ENCODE data around the gene HSD17B13. TPM values are rescaled to one million over a fixed set of nuclear protein-coding genes. Genes with fewer than 3 reads are reported as not detected.
"Not testable (repeated sequence)": the region's sequence is repeated elsewhere in the genome, so short reads cannot be mapped to it uniquely, and the experiment has no call there.

HSD17B13 gene
- total RNA-seq, 1 experiment from 2014 or later, result 0.14 TPM

- Mint-ChIP-seq H3K36me3 (ENCODE audit: insufficient read depth, unreplicated experiment) (no peaks in the 10 kb centered on the region), H3K4me3 (ENCODE audit: unreplicated experiment) (no peak overlapping the region), H3K9me3 (ENCODE audit: unreplicated experiment) (no peaks in the 10 kb centered on the region), H3K4me1 (ENCODE audit: low read depth, unreplicated experiment) (peaks cover 7% of the 10 kb centered on the region), H3K27ac (ENCODE audit: unreplicated experiment) (no peak overlapping the region), H3K27me3 (ENCODE audit: insufficient read depth, unreplicated experiment) (no peaks in the 10 kb centered on the region)
- intact Hi-C loops (cut with micrococcal nuclease; ENCODE audit: unreplicated experiment), result no loop called here
- no peak for TF ChIP-seq CTCF (IDR thresholded peaks at IDR 0.05; ENCODE audit: insufficient read depth in 1 of 2, low read depth in 1 of 2, low read length in 1 of 2, severe bottlenecking in 1 of 2, unreplicated experiment in 1 of 2)
- H3K4me1 ChIP-seq, result peaks cover 8% of the 10 kb centered on the region
- ChIA-PET CTCF (no interaction called here), POLR2A (no interaction called here)
- no peaks in the 10 kb centered on the region for H3K9me3 ChIP-seq
- DNase-seq, result peak in 1 of 2 experiments; percentile 8
- no peak overlapping the region for H3K4me3 ChIP-seq (ENCODE audit: low read depth, low read length)
- no peaks in the 10 kb centered on the region for H3K36me3 ChIP-seq (ENCODE audit: control insufficient read depth, insufficient read depth, low read length)
- H3K27me3 ChIP-seq (replicated peaks; ENCODE audit: control insufficient read depth, insufficient read depth, low read length), result no peaks in the 10 kb centered on the region
- no TSS peak for BruUV-seq (replicated peaks)
These were observed 17.8 kb downstream of the HSD17B13 start for GRCh38 chr4:87304745-87305432.

GRCh38 chr4:87299898-87300297 is 22.8 kb downstream of the HSD17B13 start:
- Mint-ChIP-seq H3K4me1 (ENCODE audit: low read depth, unreplicated experiment) (no peaks in the 10 kb centered on the region), H3K27me3 (ENCODE audit: insufficient read depth, unreplicated experiment) (no peaks in the 10 kb centered on the region)
- CTCF ChIA-PET, result no interaction called here

GRCh38 chr4:87298362-87298761 is 24.3 kb downstream of the HSD17B13 start:
- POLR2A ChIA-PET, result no interaction called here
- Histone ChIP-seq H3K4me1 (no peaks in the 10 kb centered on the region), H3K4me3 (ENCODE audit: low read depth, low read length) (no peak overlapping the region), H3K36me3 (ENCODE audit: control insufficient read depth, insufficient read depth, low read length) (no peaks in the 10 kb centered on the region), H3K9me3 (no peaks in the 10 kb centered on the region), H3K27me3 (replicated peaks; ENCODE audit: control insufficient read depth, insufficient read depth, low read length) (no peaks in the 10 kb centered on the region)
- Mint-ChIP-seq H3K27me3 (ENCODE audit: insufficient read depth, unreplicated experiment) (no peaks in the 10 kb centered on the region), H3K4me3 (ENCODE audit: unreplicated experiment) (no peak overlapping the region), H3K27ac (ENCODE audit: unreplicated experiment) (no peak overlapping the region), H3K36me3 (ENCODE audit: insufficient read depth, unreplicated experiment) (no peaks in the 10 kb centered on the region), H3K4me1 (ENCODE audit: low read depth, unreplicated experiment) (no peaks in the 10 kb centered on the region), H3K9me3 (ENCODE audit: unreplicated experiment) (peaks cover 22% of the 10 kb centered on the region)
- TF ChIP-seq CTCF (IDR thresholded peaks at IDR 0.05; ENCODE audit: insufficient read depth in 1 of 2, low read depth in 1 of 2, low read length in 1 of 2, severe bottlenecking in 1 of 2, unreplicated experiment in 1 of 2), result no peak
- no peak for DNase-seq
- intact Hi-C loops (cut with micrococcal nuclease; ENCODE audit: unreplicated experiment), result no loop called here
- BruUV-seq (replicated peaks), result no TSS peak
- CTCF ChIA-PET, result no interaction called here

More at GRCh38 chr4:87299898-87300297, 22.8 kb downstream of the HSD17B13 start:
- Mint-ChIP-seq H3K27ac (ENCODE audit: unreplicated experiment) (no peak overlapping the region), H3K4me3 (ENCODE audit: unreplicated experiment) (no peak overlapping the region), H3K36me3 (ENCODE audit: insufficient read depth, unreplicated experiment) (no peaks in the 10 kb centered on the region), H3K9me3 (ENCODE audit: unreplicated experiment) (peaks cover 9% of the 10 kb centered on the region)
- POLR2A ChIA-PET, result no interaction called here
- intact Hi-C loops (cut with micrococcal nuclease; ENCODE audit: unreplicated experiment), result no loop called here
- TF ChIP-seq CTCF (IDR thresholded peaks at IDR 0.05; ENCODE audit: insufficient read depth in 1 of 2, low read depth in 1 of 2, low read length in 1 of 2, severe bottlenecking in 1 of 2, unreplicated experiment in 1 of 2), result no peak
- BruUV-seq (replicated peaks), result no TSS peak
- no peaks in the 10 kb centered on the region for H3K9me3 ChIP-seq
- no peak for DNase-seq
- H3K36me3 ChIP-seq (ENCODE audit: control insufficient read depth, insufficient read depth, low read length), result no peaks in the 10 kb centered on the region
- no peak overlapping the region for H3K4me3 ChIP-seq (ENCODE audit: low read depth, low read length)
- H3K27me3 ChIP-seq (replicated peaks; ENCODE audit: control insufficient read depth, insufficient read depth, low read length), result no peaks in the 10 kb centered on the region
- H3K4me1 ChIP-seq, result peaks cover 7% of the 10 kb centered on the region; the same call in 1 of the 2 replicates

GRCh38 chr4:87294911-87295310 is 27.8 kb downstream of the HSD17B13 start:
- DNase-seq; H3K36me3 Mint-ChIP-seq (ENCODE audit: insufficient read depth, unreplicated experiment); POLR2A ChIA-PET; H3K27me3 Mint-ChIP-seq (ENCODE audit: insufficient read depth, unreplicated experiment); H3K9me3 ChIP-seq; H3K36me3 ChIP-seq (ENCODE audit: control insufficient read depth, insufficient read depth, low read length); H3K27ac Mint-ChIP-seq (ENCODE audit: unreplicated experiment); H3K27me3 ChIP-seq (replicated peaks; ENCODE audit: control insufficient read depth, insufficient read depth, low read length); CTCF ChIA-PET; intact Hi-C loops (cut with micrococcal nuclease; ENCODE audit: unreplicated experiment); H3K4me1 ChIP-seq; H3K4me3 ChIP-seq (ENCODE audit: low read depth, low read length); BruUV-seq (replicated peaks); H3K4me1 Mint-ChIP-seq (ENCODE audit: low read depth, unreplicated experiment); H3K4me3 Mint-ChIP-seq (ENCODE audit: unreplicated experiment): not testable (repeated sequence)
- peaks cover 25% of the 10 kb centered on the region for H3K9me3 Mint-ChIP-seq (ENCODE audit: unreplicated experiment)

- H3K4me1 Mint-ChIP-seq (ENCODE audit: low read depth, unreplicated experiment); H3K27me3 ChIP-seq (replicated peaks; ENCODE audit: control insufficient read depth, insufficient read depth, low read length); H3K36me3 Mint-ChIP-seq (ENCODE audit: insufficient read depth, unreplicated experiment); H3K27me3 Mint-ChIP-seq (ENCODE audit: insufficient read depth, unreplicated experiment); DNase-seq; H3K27ac Mint-ChIP-seq (ENCODE audit: unreplicated experiment); intact Hi-C loops (cut with micrococcal nuclease; ENCODE audit: unreplicated experiment); CTCF ChIA-PET; H3K9me3 ChIP-seq; H3K4me3 Mint-ChIP-seq (ENCODE audit: unreplicated experiment); H3K36me3 ChIP-seq (ENCODE audit: control insufficient read depth, insufficient read depth, low read length); H3K4me1 ChIP-seq; BruUV-seq (replicated peaks); POLR2A ChIA-PET; H3K4me3 ChIP-seq (ENCODE audit: low read depth, low read length): not testable (repeated sequence)
- peaks cover 25% of the 10 kb centered on the region for H3K9me3 Mint-ChIP-seq (ENCODE audit: unreplicated experiment)
These were observed 28.8 kb downstream of the HSD17B13 start for GRCh38 chr4:87293889-87294288.
